A549 treated with GW870086 at 1 μM for 4 hours (cell line): ENCODE results near the gene RBM14. TPM values are rescaled to one million over a fixed set of nuclear protein-coding genes. Genes with fewer than 3 reads are reported as not detected.

Experiments used
- total RNA-seq: library from RNA; stranded (reverse); fragments of 200-300 nt; extraction: Qiagen RNA extraction; gene quantifications from 5 replicates; pipeline ENCODE4 v1.2.3, GENCODE V29; 2022; ENCODE audit warnings: low read depth

Gene RBM14, protein sequence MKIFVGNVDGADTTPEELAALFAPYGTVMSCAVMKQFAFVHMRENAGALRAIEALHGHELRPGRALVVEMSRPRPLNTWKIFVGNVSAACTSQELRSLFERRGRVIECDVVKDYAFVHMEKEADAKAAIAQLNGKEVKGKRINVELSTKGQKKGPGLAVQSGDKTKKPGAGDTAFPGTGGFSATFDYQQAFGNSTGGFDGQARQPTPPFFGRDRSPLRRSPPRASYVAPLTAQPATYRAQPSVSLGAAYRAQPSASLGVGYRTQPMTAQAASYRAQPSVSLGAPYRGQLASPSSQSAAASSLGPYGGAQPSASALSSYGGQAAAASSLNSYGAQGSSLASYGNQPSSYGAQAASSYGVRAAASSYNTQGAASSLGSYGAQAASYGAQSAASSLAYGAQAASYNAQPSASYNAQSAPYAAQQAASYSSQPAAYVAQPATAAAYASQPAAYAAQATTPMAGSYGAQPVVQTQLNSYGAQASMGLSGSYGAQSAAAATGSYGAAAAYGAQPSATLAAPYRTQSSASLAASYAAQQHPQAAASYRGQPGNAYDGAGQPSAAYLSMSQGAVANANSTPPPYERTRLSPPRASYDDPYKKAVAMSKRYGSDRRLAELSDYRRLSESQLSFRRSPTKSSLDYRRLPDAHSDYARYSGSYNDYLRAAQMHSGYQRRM
- total RNA-seq: 59.5 to 81.7 TPM (median 68.6 TPM) in 5 replicates

DNA sequence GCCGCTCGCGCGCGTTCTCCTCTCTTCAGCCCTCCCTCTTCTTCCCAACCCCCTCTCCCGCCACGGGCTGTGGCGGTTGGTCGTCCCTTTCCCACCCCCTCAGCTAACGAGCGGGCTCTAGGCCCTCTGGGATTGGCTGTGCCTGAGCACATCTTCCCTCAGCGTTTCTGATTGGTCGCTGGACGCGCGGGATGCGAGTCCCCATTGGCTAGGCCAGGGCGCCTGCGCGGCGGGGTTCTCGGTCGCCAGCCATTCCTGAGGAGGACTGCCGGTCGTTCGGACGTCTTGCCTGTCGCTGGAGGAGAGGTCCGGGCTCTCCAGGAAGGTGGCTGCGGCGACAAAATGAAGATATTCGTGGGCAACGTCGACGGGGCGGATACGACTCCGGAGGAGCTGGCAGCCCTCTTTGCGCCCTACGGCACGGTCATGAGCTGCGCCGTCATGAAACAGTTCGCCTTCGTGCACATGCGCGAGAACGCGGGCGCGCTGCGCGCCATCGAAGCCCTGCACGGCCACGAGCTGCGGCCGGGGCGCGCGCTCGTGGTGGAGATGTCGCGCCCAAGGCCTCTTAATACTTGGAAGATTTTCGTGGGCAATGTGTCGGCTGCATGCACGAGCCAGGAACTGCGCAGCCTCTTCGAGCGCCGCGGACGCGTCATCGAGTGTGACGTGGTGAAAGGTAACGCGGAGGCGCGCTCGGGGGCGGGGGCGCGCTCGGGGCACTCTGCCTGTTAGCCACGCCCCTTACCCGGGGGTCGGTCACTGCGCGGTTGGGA is at the start of gene RBM14:
RBM14 (plus strand) TSS at position 252 of the 776 bp plus-strand sequence; CDS start at position 343, 91 bp downstream.

DNA sequence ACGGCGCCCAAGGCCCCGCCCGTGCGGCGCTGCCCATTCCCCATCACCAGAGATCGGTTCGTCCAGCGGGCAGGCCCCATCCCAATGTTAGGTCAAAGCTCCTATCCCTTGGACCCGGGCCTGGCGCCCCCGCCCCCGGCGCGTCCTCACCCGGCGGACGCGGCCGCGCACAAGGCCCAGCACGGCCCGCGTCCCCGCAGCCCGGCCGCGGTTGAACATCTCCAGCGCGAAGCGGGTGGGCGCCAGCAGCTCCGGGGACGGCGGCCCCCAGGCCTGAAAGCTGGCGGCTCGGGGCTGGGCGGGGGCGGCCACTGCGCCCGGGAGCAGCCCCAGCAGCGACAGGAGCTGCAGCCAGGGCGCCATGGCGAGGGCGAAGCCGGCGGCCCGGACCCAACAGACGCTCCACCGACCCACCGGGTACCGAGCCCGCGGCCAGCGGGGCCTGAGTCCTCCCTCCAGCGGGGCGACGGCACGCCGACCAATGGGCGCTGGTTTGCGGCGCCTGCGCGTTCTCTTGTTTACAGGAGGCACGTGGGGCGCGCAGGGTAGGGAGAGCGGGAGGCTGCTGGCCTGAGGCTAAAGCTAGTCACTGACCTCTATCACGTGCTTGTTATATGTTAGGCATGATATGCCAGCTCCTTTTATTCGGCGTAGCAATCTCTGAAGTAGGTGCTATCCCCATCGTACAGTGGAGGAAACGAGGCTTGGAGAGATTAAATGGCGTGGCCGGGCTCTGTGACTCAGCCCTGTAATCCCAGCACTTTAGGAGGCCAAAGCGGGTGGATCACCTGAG is 48.1 kb upstream of the RBM14 start, which contains the start of gene CTSF:
CTSF (minus strand) TSS at position 483 of the 793 bp plus-strand sequence; CDS start at position 363, 120 bp downstream.

DNA sequence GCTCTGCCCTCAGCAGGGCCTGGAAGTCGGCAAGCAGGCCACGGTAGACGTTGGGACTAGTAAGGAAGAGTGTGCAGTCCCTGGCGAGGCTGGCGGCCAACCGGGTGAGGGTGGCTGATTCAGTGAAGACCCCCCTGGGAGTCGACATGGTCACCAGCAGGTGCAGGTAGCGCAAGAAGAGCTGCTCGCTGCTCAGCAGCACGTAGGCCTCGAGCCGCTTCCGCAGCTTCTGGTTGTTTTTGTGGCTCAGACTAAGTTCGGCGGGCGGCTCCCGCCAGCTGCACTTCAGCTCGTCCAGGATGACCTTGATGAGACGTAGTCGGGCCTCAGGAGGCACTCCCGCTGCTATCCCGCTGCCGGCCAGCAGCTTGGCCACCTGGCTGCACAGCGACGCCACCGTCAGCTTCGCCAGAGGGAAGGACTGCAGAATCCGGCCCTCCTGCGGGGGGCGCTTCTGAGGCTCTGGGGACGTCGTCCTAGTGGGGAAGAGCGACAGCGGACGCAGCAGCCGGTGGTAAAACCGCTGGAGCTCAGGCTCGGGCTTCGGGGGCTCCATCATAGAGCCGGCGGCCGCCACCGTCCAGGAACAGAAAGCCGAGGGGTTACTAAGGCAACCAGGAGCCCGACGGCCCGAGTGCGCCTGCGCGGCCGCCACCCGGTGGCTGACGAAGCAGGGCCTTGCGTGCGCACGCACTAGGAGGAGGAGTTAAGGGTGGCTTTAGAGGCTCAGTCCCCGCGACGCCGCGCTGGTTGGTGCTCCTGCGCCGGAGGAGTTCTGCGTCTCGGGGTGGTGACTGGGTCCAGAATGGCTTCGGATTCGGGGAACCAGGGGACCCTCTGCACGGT is 23.8 kb upstream of the RBM14 start, which contains the start of the genes CCDC87 and CCS:
CCDC87 (minus strand) TSS at position 607 of the 846 bp plus-strand sequence; CDS start at position 559, 48 bp downstream.
CCS (plus strand) TSS at position 729 of the 846 bp plus-strand sequence; CDS start at position 806, 77 bp downstream.

DNA sequence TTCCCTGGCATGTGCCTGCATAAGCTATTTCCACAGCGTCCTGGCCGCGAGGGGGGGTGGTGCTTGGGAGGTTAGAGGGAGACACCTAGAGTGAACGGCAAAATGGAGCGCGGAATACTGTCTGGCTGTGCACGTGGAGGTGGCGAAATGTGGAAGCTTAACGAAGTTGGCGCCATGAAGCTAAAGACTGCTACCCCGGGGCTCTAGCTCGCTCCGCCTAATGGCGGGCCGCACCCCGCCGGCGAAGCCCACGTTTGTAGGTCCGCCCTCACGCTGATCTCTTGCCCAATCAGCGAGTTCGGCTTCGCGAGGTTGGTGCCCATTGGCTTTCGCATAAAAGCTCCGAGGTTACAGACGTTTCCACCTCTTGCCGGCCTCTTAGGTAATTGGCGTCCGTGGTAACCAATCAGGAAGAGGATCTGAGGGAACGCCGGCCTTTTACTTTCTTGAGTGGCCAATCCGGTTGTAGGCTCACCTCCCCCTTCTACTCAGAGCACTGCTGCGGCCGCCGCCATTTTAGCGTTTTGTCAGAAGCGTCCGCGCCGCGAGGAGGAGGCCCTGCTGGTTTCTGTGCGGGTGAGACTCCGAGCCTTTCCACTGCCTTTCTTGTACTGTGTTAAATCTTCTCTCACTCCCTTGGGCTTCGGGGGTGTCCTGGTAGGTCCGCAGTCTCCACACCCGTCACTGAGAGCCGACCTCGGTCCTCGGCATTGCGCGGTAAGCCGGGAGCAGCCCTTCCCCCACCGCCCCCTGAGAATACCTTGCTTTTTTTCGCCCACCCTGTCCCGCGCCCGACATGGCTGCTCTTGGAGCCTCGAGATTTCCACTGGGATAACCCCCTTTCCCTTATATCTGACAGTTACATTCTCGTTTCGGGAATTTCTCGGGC is 22.0 kb downstream of the RBM14 start, which contains the start of gene RBM4:
RBM4 (plus strand) TSS at position 527 of the 889 bp plus-strand sequence. CDS start 1,009 bp downstream, outside the sequence.

Other genes with a start within 250 kb of the RBM14 start
- gene SLC29A2, start 244.9 kb upstream of the RBM14 start, total RNA-seq: 3.5 to 5.7 TPM (median 5.3 TPM) in 5 replicates
- gene NPAS4, start 195.6 kb upstream of the RBM14 start, total RNA-seq: not detected in 5 replicates
- 98.8 to 122 TPM (median 111 TPM) in 5 replicates for gene MRPL11, start 177.8 kb upstream of the RBM14 start, total RNA-seq
- gene PELI3, start 149.7 kb upstream of the RBM14 start, total RNA-seq: 3.7 to 5.8 TPM (median 4.8 TPM) in 5 replicates
- gene DPP3, start 136.2 kb upstream of the RBM14 start, total RNA-seq: 51.9 to 59.3 TPM (median 57.4 TPM) in 5 replicates
- 9.8 to 11.9 TPM (median 10.7 TPM) in 5 replicates for gene BBS1, start 106.0 kb upstream of the RBM14 start, total RNA-seq
- 7.4 to 14.0 TPM (median 12.4 TPM) in 5 replicates for gene ZDHHC24, start 70.6 kb upstream of the RBM14 start, total RNA-seq
- 0.05 TPM in 1 of 5 replicates, not detected in the others for gene ACTN3, start 69.7 kb upstream of the RBM14 start, total RNA-seq
- 31.3 to 37.8 TPM (median 33.7 TPM) in 5 replicates for gene CTSF, start 48.0 kb upstream of the RBM14 start, total RNA-seq
- 0.21 to 0.68 TPM (median 0.53 TPM) in 5 replicates for gene CCDC87, start 23.6 kb upstream of the RBM14 start, total RNA-seq
- 24.5 to 30.1 TPM (median 26.7 TPM) in 5 replicates for gene CCS, start 23.4 kb upstream of the RBM14 start, total RNA-seq
- gene RBM4, start 22.1 kb downstream of the RBM14 start, total RNA-seq: 133 to 146 TPM (median 135 TPM) in 5 replicates
- gene RBM4B, start 61.3 kb downstream of the RBM14 start, total RNA-seq: 18.5 to 19.9 TPM (median 18.9 TPM) in 5 replicates
- 8.0 to 11.7 TPM (median 9.5 TPM) in 5 replicates for gene SPTBN2, start 112.6 kb downstream of the RBM14 start, total RNA-seq
- 40.7 to 57.5 TPM (median 53.9 TPM) in 5 replicates for gene RCE1, start 226.8 kb downstream of the RBM14 start, total RNA-seq
- 84.6 to 115 TPM (median 106 TPM) in 5 replicates for gene LRFN4, start 240.4 kb downstream of the RBM14 start, total RNA-seq